HepG2 (cell line): ENCODE measurements around the gene KCNK5. TPM values are rescaled to one million over a fixed set of nuclear protein-coding genes. Genes with fewer than 3 reads are reported as not detected.

Source experiments
- ATAC-seq: fragments of 200-7000 bp; cut with Tn5 transposase; 3 replicates; pipeline ENCODE4 v1.9.1; 2020; ENCODE audit warnings: mild to moderate bottlenecking, moderate library complexity
- BruUV-seq: library from RNA; stranded (reverse); fragments of 400-500 nt; replicated peaks from 2 replicates; lab custom pipeline; 2021; lab: Mats Ljungman, UMichigan
- CTCF ChIA-PET: fragments of 300-600 bp; formaldehyde crosslinking; extraction: SDS; loops from one replicate; lab custom pipeline; 2021; ENCODE audit warnings: low total read pairs, inconsistent platforms, low intra/inter-chr PET ratio; lab: Yijun Ruan, JAX
- POLR2A ChIA-PET: fragments of 350-600 bp; sonication (Branson Sonifier 250); formaldehyde crosslinking; loops from one replicate; lab custom pipeline; 2020; ENCODE audit warnings: antibody characterized with exemption, inconsistent platforms; lab: Yijun Ruan, JAX
- DNase-seq: peaks from one replicate; pipeline ENCODE4 v3.0.0-alpha.2; 2015; ENCODE audit warnings: low spot score
- FAIRE-seq: peaks from 3 replicates; lab custom pipeline; 2011; peaks lifted over from hg19 to GRCh38; lab: Jason Lieb, UNC
- H2AFZ ChIP-seq: one replicate; pipeline ENCODE4 v1.6.1; 2011; ENCODE audit warnings: low read length, inconsistent platforms
- H3K27ac ChIP-seq: fragments of 300-600 bp; 3 replicates; pipeline ENCODE4 v1.8.0; 2011; ENCODE audit warnings: mixed run types, mild to moderate bottlenecking, mixed read lengths, low read length, inconsistent platforms; ENCODE audit not compliant: insufficient read depth; ENCODE audit errors: extremely low read length
- H3K27me3 ChIP-seq, 2 experiments: fragments of 200-600 bp in 1 of 2; 2 replicates in 1 of 2; 3 replicates in 1 of 2; pipeline versions ENCODE4 v1.6.0 to v1.8.0; 2011; ENCODE audit warnings: low read length in 2 of 2, mild to moderate bottlenecking in 2 of 2, moderate library complexity in 2 of 2, inconsistent platforms in 1 of 2; ENCODE audit not compliant: insufficient read depth in 2 of 2, control insufficient read depth in 1 of 2
- H3K36me3 ChIP-seq, 2 experiments: fragments of 200-600 bp in 1 of 2; replicated peaks in 1 of 2; 2 replicates in 1 of 2; 3 replicates in 1 of 2; pipeline versions ENCODE4 v1.5.1 to v1.8.0; 2011; ENCODE audit warnings: low read length in 2 of 2, inconsistent platforms in 1 of 2; ENCODE audit not compliant: insufficient read depth in 2 of 2, control insufficient read depth in 1 of 2
- H3K4me1 ChIP-seq: 2 replicates; pipeline ENCODE4 v1.5.1; 2012; ENCODE audit warnings: low read length, inconsistent platforms; ENCODE audit not compliant: insufficient read depth
- H3K4me2 ChIP-seq: 2 replicates; pipeline ENCODE4 v1.6.0; 2011; ENCODE audit warnings: low read depth, low read length, inconsistent platforms
- H3K4me3 ChIP-seq, 3 experiments: fragments of 200-600 bp in 1 of 3; sonication (generic), shearing (Covaris generic) in 1 of 3; replicated peaks in 1 of 3; 2 replicates each; pipeline ENCODE4 v1.5.1; 2011 to 2016; ENCODE audit warnings: low read length in 3 of 3, inconsistent platforms in 2 of 3, low read depth in 2 of 3, mild to moderate bottlenecking in 2 of 3, control low read depth in 1 of 3, mixed read lengths in 1 of 3; ENCODE audit not compliant: insufficient read depth in 1 of 3
- H3K79me2 ChIP-seq: one replicate; pipeline ENCODE4 v1.6.1; 2011; ENCODE audit warnings: low read length, inconsistent platforms; ENCODE audit not compliant: insufficient read depth
- H3K9ac ChIP-seq: 2 replicates; pipeline ENCODE4 v1.6.0; 2011; ENCODE audit warnings: mild to moderate bottlenecking, low read depth, low read length, inconsistent platforms; ENCODE audit not compliant: insufficient read depth
- H3K9me3 ChIP-seq: 2 replicates; pipeline ENCODE4 v1.5.1; 2012; ENCODE audit warnings: mild to moderate bottlenecking, low read length
- H4K20me1 ChIP-seq: 2 replicates; pipeline ENCODE4 v1.6.0; 2011; ENCODE audit warnings: inconsistent platforms, mild to moderate bottlenecking, low read length, moderate library complexity; ENCODE audit not compliant: insufficient read depth
- CC2D1A ChIP-seq: sonication (generic); formaldehyde crosslinking; IDR thresholded peaks from 2 replicates; pipeline ENCODE4 v1.8.1; 2023; ENCODE audit warnings: mild to moderate bottlenecking, missing genetic modification reagents
- EHMT2 ChIP-seq: fragments of 200-600 bp; sonication (generic); IDR thresholded peaks from 2 replicates; pipeline ENCODE4 v1.7.0; 2017; ENCODE audit warnings: antibody characterized with exemption, low read depth, low read length, borderline replicate concordance
- GMEB1 ChIP-seq: sonication (generic); formaldehyde crosslinking; IDR thresholded peaks from 2 replicates; pipeline ENCODE4 v1.5.1; 2020; ENCODE audit warnings: missing genetic modification reagents, mild to moderate bottlenecking, borderline replicate concordance
- GMEB2 ChIP-seq: IDR thresholded peaks from 2 replicates; pipeline ENCODE4 v1.6.1; 2016; ENCODE audit warnings: missing biosample characterization, missing genetic modification reagents, low read depth
- HINFP ChIP-seq: sonication (generic); formaldehyde crosslinking; IDR thresholded peaks from 2 replicates; pipeline ENCODE4 v1.4.0; 2020; ENCODE audit warnings: low read depth, mild to moderate bottlenecking, missing genetic modification reagents
- KLF6 ChIP-seq: IDR thresholded peaks from 2 replicates; pipeline ENCODE4 v1.8.0; 2016; ENCODE audit warnings: missing biosample characterization, missing genetic modification reagents
- SNRNP70 ChIP-seq: fragments of 200-400 bp; formaldehyde crosslinking; IDR thresholded peaks from 2 replicates; pipeline ENCODE4 v1.6.1; 2017; ENCODE audit warnings: mild to moderate bottlenecking, low read depth, low read length, moderate library complexity
- ZMAT5 ChIP-seq: sonication (generic); formaldehyde crosslinking; IDR thresholded peaks from 2 replicates; pipeline ENCODE4 v1.5.0; 2020; ENCODE audit warnings: mild to moderate bottlenecking, low read depth, missing genetic modification reagents, borderline replicate concordance
- ZNF564 ChIP-seq: sonication (generic); formaldehyde crosslinking; IDR thresholded peaks from 2 replicates; pipeline ENCODE4 v1.8.1; 2023; ENCODE audit warnings: mild to moderate bottlenecking, missing genetic modification reagents
- ZNF589 ChIP-seq: sonication (generic); formaldehyde crosslinking; conservative IDR thresholded peaks from 2 replicates; pipeline ENCODE4 v1.8.0; 2022; ENCODE audit warnings: mild to moderate bottlenecking, moderate library complexity, missing genetic modification reagents
- ZNF646 ChIP-seq: sonication (generic); formaldehyde crosslinking; IDR thresholded peaks from 2 replicates; pipeline ENCODE4 v1.9.0; 2021; ENCODE audit warnings: mild to moderate bottlenecking, missing genetic modification reagents
- ZNF891 ChIP-seq: sonication (generic); formaldehyde crosslinking; IDR thresholded peaks from 2 replicates; pipeline ENCODE4 v1.5.0; 2020; ENCODE audit warnings: mild to moderate bottlenecking, missing genetic modification reagents
- ZSCAN29 ChIP-seq: sonication (generic); formaldehyde crosslinking; conservative IDR thresholded peaks from 2 replicates; pipeline ENCODE4 v1.4.0; 2020; ENCODE audit warnings: mild to moderate bottlenecking, missing genetic modification reagents
- WGBS: methylation state at CpG from one replicate; pipeline ENCODE4 v1.1.6; 2017; ENCODE audit warnings: low lambda C conversion rate; 5-methylcytosine and 5-hydroxymethylcytosine counted together
- in situ Hi-C: cut with HindIII; loops from 2 replicates; pipeline ENCODE4 v1.10.0; 2017; ENCODE audit warnings: low pct_unique_long_range_greater_than_20kb; ENCODE audit not compliant: extremely low pct_ligation_motif_present
- intact Hi-C: fragments of 100-400 bp; cut with micrococcal nuclease; formaldehyde crosslinking; loops from one replicate; pipeline ENCODE4 v1.10.0; 2022; ENCODE audit not compliant: unreplicated experiment
- polyA plus RNA-seq, 8 experiments: library from polyadenylated mRNA; depleted of rRNA in 3 of 8; stranded (reverse) in 7 of 8; unstranded in 1 of 8; fragments of >200 nt; fragmentation: Illumina TruSeq in 4 of 8; extraction: Trizol in 4 of 8; gene quantifications; 2 replicates each; pipeline versions ENCODE4 v1.2.1 to v1.2.3, GENCODE V29; 2011 to 2016; ENCODE audit warnings: low read depth in 4 of 8, missing spikeins in 1 of 8, mixed read lengths in 1 of 8; ENCODE audit not compliant: insufficient read depth in 1 of 8
- total RNA-seq, 5 experiments: library from RNA; depleted of rRNA; stranded (reverse); fragments of >200 nt; fragmentation: Illumina TruSeq; extraction: Trizol; gene quantifications; 2 replicates each; pipeline ENCODE4 v1.2.3, GENCODE V29; 2016; ENCODE audit warnings: low read depth in 1 of 5

Gene KCNK5
- total and polyA plus RNA-seq, 2 of the 13 experiments (the other 11 are each of a cell fraction or from before 2014, with no cell fraction given) = 0.04 TPM; not detected in 1

GRCh38 chr6:39166912-39167290 lies 62.4 kb downstream of the KCNK5 start:
- no TSS peak for BruUV-seq
- no peaks in the 10 kb centered on the region for H3K4me1 ChIP-seq
- H3K27ac ChIP-seq = no peak overlapping the region
- ATAC-seq = no peak
- no peak for FAIRE-seq
- peaks cover 9% of the 10 kb centered on the region; the same call in 1 of the 2 replicates for H3K9me3 ChIP-seq
- DNase-seq = no peak
- no peaks in the 10 kb centered on the region for H3K27me3 ChIP-seq
- H3K36me3 ChIP-seq = no peaks in the 10 kb centered on the region
- WGBS = 4% methylated on average over 5 of the region's 5 CpGs
- no peak overlapping the region for H3K4me2 ChIP-seq
- intact Hi-C loops (loop anchor here (1.0 kb wide), 2 partner anchors 136 to 143 kb away; no protein-coding TSS in a partner anchor), in situ Hi-C loops (loop anchor here (5.0 kb wide), 1 partner anchor 135 kb away; no protein-coding TSS in a partner anchor)
- no peak overlapping the region for H3K9ac ChIP-seq
- CTCF ChIA-PET = interaction anchor here (1.4 to 5.0 kb wide), 3 partner anchors 136 to 145 kb away, joined by 3 to 76 read pairs (median 28); no protein-coding TSS in a partner anchor
- H3K79me2 ChIP-seq = no peaks in the 10 kb centered on the region
- no peak overlapping the region for H3K4me3 ChIP-seq
- POLR2A ChIA-PET = no interaction called here
- H2AFZ ChIP-seq = no peak overlapping the region
- no peaks in the 10 kb centered on the region; the same call in 1 of the 2 replicates for H4K20me1 ChIP-seq
- no peak for TF ChIP-seq ZNF589 (CRISPR knock-in tag)
- TF ChIP-seq ZSCAN29 (CRISPR knock-in tag) = no peak
- TF ChIP-seq ZNF891 (CRISPR knock-in tag) = no peak
- no peak for TF ChIP-seq GMEB2 (CRISPR knock-in tag)
- no peak for TF ChIP-seq SNRNP70
- no peak for TF ChIP-seq ZNF564
- TF ChIP-seq ZMAT5 (CRISPR knock-in tag) = no peak
- no peak for TF ChIP-seq CC2D1A
- TF ChIP-seq GMEB1 (CRISPR knock-in tag) = no peak
- TF ChIP-seq HINFP (CRISPR knock-in tag) = no peak
- no peak for TF ChIP-seq EHMT2
- TF ChIP-seq ZNF646 (CRISPR knock-in tag) = no peak
- no peak for TF ChIP-seq KLF6 (CRISPR knock-in tag)
